ENCODE measurements around the gene ZSCAN1. TPM values are rescaled to one million over a fixed set of nuclear protein-coding genes. Genes with fewer than 3 reads are reported as not detected.

ZSCAN1 gene
- total and polyA plus RNA-seq, 8 donors, result 0.20 to 0.92 (median 0.44) TPM; not detected in 5

DNA sequence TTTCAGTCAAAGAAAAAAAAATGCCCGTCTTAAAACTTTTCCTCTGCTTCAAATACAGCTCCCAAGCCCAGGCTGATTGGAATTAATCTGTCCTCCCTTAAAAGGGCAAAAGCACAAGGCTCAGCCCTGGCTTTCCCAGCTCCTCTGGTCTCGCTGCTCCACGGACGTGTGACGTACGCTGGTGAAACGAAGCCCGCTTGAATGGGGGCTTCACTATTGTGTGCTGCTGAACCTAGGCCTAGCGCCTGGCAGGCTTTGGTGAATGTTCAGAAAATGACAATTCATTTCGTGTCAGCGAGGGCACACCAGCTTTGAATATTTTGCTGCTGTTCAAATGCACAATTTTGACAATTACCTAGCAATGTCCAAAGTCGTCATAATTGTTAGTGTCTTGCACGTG lies 24.6 kb downstream of the ZSCAN1 start:
- H3K27ac ChIP-seq, result peak overlapping the region in 4 of 5 donors; percentile 87 to 94 (median 89)
- intact Hi-C loops (cut with DNase I; ENCODE audit: low total_unique reads), result no loop called here
- H3K4me1 ChIP-seq, result peaks cover 0 to 15% (median 11%) of the 10 kb centered on the region in 4 donors
- 80 to 91% (median 88%) methylated on average over 13 of the region's 13 CpGs for WGBS, 5 donors
- H3K4me3 ChIP-seq, result peak overlapping the region in 3 of 4 donors; percentile 50 to 66 (median 63)
- no peak for TF ChIP-seq POLR2A (IDR thresholded peaks at IDR 0.05)
- TF ChIP-seq POLR2AphosphoS5 (IDR thresholded peaks at IDR 0.05), result no peak
- TF ChIP-seq, protein P1, sequence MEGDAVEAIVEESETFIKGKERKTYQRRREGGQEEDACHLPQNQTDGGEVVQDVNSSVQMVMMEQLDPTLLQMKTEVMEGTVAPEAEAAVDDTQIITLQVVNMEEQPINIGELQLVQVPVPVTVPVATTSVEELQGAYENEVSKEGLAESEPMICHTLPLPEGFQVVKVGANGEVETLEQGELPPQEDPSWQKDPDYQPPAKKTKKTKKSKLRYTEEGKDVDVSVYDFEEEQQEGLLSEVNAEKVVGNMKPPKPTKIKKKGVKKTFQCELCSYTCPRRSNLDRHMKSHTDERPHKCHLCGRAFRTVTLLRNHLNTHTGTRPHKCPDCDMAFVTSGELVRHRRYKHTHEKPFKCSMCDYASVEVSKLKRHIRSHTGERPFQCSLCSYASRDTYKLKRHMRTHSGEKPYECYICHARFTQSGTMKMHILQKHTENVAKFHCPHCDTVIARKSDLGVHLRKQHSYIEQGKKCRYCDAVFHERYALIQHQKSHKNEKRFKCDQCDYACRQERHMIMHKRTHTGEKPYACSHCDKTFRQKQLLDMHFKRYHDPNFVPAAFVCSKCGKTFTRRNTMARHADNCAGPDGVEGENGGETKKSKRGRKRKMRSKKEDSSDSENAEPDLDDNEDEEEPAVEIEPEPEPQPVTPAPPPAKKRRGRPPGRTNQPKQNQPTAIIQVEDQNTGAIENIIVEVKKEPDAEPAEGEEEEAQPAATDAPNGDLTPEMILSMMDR (IDR thresholded peaks at IDR 0.05), result no peak
- TF ChIP-seq EP300 (IDR thresholded peaks at IDR 0.05), result no peak
- peaks cover 0 to 10% (median 2%) of the 10 kb centered on the region in 4 donors for H3K36me3 ChIP-seq
- DNase-seq, result no peak
- peaks cover 0 to 100% (median 87%) of the 10 kb centered on the region in 4 donors for H3K9me3 ChIP-seq
- H3K27me3 ChIP-seq, result peaks cover 0 to 16% (median 6%) of the 10 kb centered on the region in 3 donors

DNA sequence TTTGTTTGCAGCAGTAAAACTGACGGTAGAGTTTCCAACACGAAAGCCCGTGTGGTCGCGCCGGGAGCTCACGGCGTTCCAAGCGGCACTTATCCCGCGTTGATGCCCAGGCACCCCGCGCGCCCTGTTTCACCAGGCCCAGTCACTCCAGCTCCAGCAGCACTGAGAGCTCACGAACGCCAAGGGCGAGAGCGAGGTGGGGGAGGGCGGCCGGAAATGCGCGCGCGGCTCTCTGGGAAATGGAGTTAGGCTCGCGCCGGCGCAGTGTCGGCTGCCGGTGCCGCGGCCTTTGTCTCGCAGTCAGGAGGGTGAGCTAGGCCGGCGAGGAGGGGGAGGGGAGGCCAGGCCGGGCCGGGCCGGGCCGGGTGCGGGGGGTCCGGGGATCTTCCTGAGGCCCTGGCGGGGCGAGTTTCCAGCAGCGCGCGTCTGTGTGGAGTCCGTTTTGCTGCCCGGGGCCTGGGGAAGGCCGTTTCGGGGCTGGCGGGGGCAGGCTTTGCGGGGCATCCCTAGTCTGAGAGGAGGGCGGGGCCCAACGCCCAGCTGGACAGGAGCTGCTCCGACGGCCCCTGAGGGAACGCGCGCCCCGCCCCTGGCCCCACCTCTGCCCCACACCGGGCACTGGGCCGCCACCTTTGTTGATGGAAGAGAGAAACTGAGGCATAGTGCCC lies 25.3 kb downstream of the ZSCAN1 start, which contains the start of gene ZNF135:
Gene ZNF135 (plus strand): TSS at position 280 of the 668 bp plus-strand sequence. CDS start 721 bp downstream, outside the sequence.
- peak within 1 kb of the TSS; percentile 50 to 66 (median 60) for H3K4me3 ChIP-seq
- H3K27ac ChIP-seq, result peak within 1 kb of the TSS; percentile 86 to 94 (median 88)
- peaks cover 0 to 15% (median 11%) of the 10 kb centered on the region in 4 donors for H3K4me1 ChIP-seq
- H3K27me3 ChIP-seq, result peaks cover 0 to 16% (median 6%) of the 10 kb centered on the region in 3 donors
- peak; percentile 58 to 98 for DNase-seq
- 3 to 23% (median 5%) methylated on average over 21 to 62 of the region's 62 CpGs for WGBS, 5 donors
- intact Hi-C loops (cut with DNase I; ENCODE audit: low total_unique reads), result no loop called here
- peaks cover 0 to 16% (median 7%) of the 10 kb centered on the region in 4 donors for H3K36me3 ChIP-seq
- H3K9me3 ChIP-seq, result peaks cover 0 to 100% (median 90%) of the 10 kb centered on the region in 4 donors
- no peak for TF ChIP-seq POLR2A (IDR thresholded peaks at IDR 0.05)
- peak; percentile 43 to 81 (median 64) for TF ChIP-seq POLR2AphosphoS5 (IDR thresholded peaks at IDR 0.05)
- TF ChIP-seq EP300 (IDR thresholded peaks at IDR 0.05), result no peak
- TF ChIP-seq, protein P1 (IDR thresholded peaks at IDR 0.05), result no peak

DNA sequence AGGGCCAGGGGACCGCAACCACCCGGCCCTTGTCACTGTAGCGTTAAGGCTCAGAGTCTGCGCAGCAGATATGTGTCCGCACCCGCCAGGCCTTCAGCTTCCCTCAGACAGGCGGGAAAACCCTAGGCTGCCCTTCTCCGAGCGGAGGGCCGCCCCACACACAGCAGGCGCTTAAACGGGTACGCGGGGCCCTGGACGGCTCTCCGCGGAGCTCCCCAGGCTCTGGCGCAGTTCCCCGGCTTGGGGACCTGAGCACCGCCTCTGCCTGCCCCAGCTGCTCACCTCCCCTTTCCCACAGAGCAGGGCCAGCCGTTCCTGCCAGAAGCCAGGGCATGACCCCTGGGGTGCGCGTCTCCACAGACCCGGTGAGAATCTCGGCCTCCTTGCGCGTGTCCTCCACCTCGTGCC lies 25.9 kb downstream of the ZSCAN1 start:
- intact Hi-C loops (cut with DNase I; ENCODE audit: low total_unique reads), result no loop called here
- DNase-seq, result no peak
- H3K9me3 ChIP-seq, result peaks cover 0 to 100% (median 93%) of the 10 kb centered on the region in 4 donors
- 12 to 30% (median 17%) methylated on average over 19 to 28 of the region's 28 CpGs for WGBS, 5 donors
- peaks cover 0 to 22% (median 13%) of the 10 kb centered on the region in 4 donors for H3K36me3 ChIP-seq
- TF ChIP-seq POLR2A (IDR thresholded peaks at IDR 0.05) (no peak), POLR2AphosphoS5 (IDR thresholded peaks at IDR 0.05) (no peak), EP300 (IDR thresholded peaks at IDR 0.05) (no peak)
- TF ChIP-seq, protein P1 (IDR thresholded peaks at IDR 0.05), result no peak
- H3K27me3 ChIP-seq, result peaks cover 0 to 16% (median 6%) of the 10 kb centered on the region in 3 donors
- H3K4me1 ChIP-seq, result peaks cover 0 to 15% (median 11%) of the 10 kb centered on the region in 4 donors
- H3K4me3 ChIP-seq, result peak overlapping the region; percentile 50 to 66 (median 60)
- H3K27ac ChIP-seq, result peak overlapping the region; percentile 86 to 94 (median 88)

DNA sequence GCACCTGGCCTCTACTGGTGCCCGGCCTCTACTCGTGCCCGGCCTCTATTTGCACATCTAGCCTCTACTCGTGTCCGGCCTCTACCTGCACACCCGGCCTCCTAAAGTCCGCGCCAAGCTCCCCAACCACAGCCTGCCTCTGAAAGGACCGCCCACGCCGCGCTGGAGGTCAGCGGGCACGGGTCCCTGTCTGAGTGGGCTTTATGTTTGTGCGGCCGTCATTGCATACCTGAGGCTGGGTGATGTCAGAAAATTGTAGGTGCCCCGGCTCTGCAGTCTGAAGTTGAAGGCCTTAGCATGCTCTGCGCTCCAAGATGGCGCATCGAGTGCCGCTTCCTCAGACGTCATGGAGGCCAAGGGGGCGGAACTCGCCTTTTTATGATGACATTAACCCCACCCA lies 26.4 kb downstream of the ZSCAN1 start:
- intact Hi-C loops (cut with DNase I; ENCODE audit: low total_unique reads), result no loop called here
- DNase-seq, result no peak
- peaks cover 0 to 13% (median 6%) of the 10 kb centered on the region in 3 donors for H3K27me3 ChIP-seq
- H3K27ac ChIP-seq, result no peak overlapping the region
- H3K9me3 ChIP-seq, result peaks cover 0 to 100% (median 94%) of the 10 kb centered on the region in 4 donors
- peaks cover 0 to 15% (median 11%) of the 10 kb centered on the region in 4 donors for H3K4me1 ChIP-seq
- 72 to 94% (median 88%) methylated on average over 24 of the region's 24 CpGs for WGBS, 5 donors
- peak overlapping the region; percentile 50 to 66 (median 60) for H3K4me3 ChIP-seq
- peaks cover 0 to 27% (median 18%) of the 10 kb centered on the region in 4 donors for H3K36me3 ChIP-seq
- no peak for TF ChIP-seq POLR2AphosphoS5 (IDR thresholded peaks at IDR 0.05)
- no peak for TF ChIP-seq EP300 (IDR thresholded peaks at IDR 0.05)
- TF ChIP-seq, protein P1 (IDR thresholded peaks at IDR 0.05), result no peak
- TF ChIP-seq POLR2A (IDR thresholded peaks at IDR 0.05), result no peak
